DOHH2 (cell line): ENCODE measurements around the gene MEF2A.

Experiments used
- H3F3A ChIP-seq: fragments of 200-600 bp; sonication (generic), shearing (Covaris generic); 2 replicates; pipeline ENCODE4 v1.6.0; 2016; ENCODE audit warnings: antibody characterized with exemption, mild to moderate bottlenecking; ENCODE audit not compliant: control insufficient read depth, insufficient read depth
- H3K27ac ChIP-seq: fragments of 200-600 bp; sonication (generic); 2 replicates; pipeline ENCODE4 v1.5.1; 2014; ENCODE audit warnings: low read depth, mild to moderate bottlenecking, low read length, moderate library complexity
- H3K27me3 ChIP-seq: fragments of 200-600 bp; sonication (generic); 2 replicates; pipeline ENCODE4 v1.6.1; 2014; ENCODE audit warnings: mild to moderate bottlenecking, low read length, mixed read lengths; ENCODE audit not compliant: control insufficient read depth
- H3K36me3 ChIP-seq: fragments of 200-600 bp; sonication (generic); 2 replicates; pipeline ENCODE4 v1.6.1; 2014; ENCODE audit warnings: mild to moderate bottlenecking, low read length, moderate library complexity, mixed read lengths; ENCODE audit not compliant: control insufficient read depth
- H3K4me1 ChIP-seq: fragments of 200-600 bp; sonication (generic); 2 replicates; pipeline ENCODE4 v1.6.1; 2014; ENCODE audit warnings: mild to moderate bottlenecking, low read length, mixed read lengths; ENCODE audit not compliant: control insufficient read depth
- H3K4me2 ChIP-seq: fragments of 200-600 bp; sonication (generic); 2 replicates; pipeline ENCODE4 v1.6.0; 2014; ENCODE audit warnings: mild to moderate bottlenecking, low read length, moderate library complexity
- H3K4me3 ChIP-seq: fragments of 200-600 bp; sonication (generic); 2 replicates; pipeline ENCODE4 v1.5.1; 2014; ENCODE audit warnings: mild to moderate bottlenecking, low read length, mixed read lengths
- H3K79me2 ChIP-seq: fragments of 200-600 bp; sonication (generic); 2 replicates; pipeline ENCODE4 v1.6.1; 2014; ENCODE audit warnings: mild to moderate bottlenecking, low read length, mixed read lengths; ENCODE audit not compliant: control insufficient read depth
- H3K9me2 ChIP-seq: fragments of 200-600 bp; sonication (generic); replicated peaks from 2 replicates; pipeline ENCODE4 v1.6.1; 2014; ENCODE audit warnings: mild to moderate bottlenecking, low read length, mixed read lengths; ENCODE audit not compliant: control insufficient read depth
- H3K9me3 ChIP-seq: fragments of 200-600 bp; sonication (generic); 2 replicates; pipeline ENCODE4 v1.6.1; 2014; ENCODE audit warnings: antibody characterized with exemption, low read length, mixed read lengths; ENCODE audit not compliant: control insufficient read depth, insufficient read depth
- H4K20me1 ChIP-seq: fragments of 200-600 bp; sonication (generic); 2 replicates; pipeline ENCODE4 v1.6.0; 2014; ENCODE audit warnings: low read depth, mild to moderate bottlenecking, antibody characterized with exemption, low read length, moderate library complexity; ENCODE audit not compliant: control insufficient read depth, insufficient read depth
- EZH2phosphoT487 ChIP-seq: fragments of 200-600 bp; sonication (generic); IDR thresholded peaks from 2 replicates; pipeline ENCODE4 v1.6.1; 2017; ENCODE audit warnings: borderline replicate concordance, mild to moderate bottlenecking, antibody characterized with exemption, low read length, moderate library complexity, mixed read lengths
- TF ChIP-seq, protein P1 (sequence below): fragments of 200-600 bp; sonication (generic); IDR thresholded peaks from one replicate; pipeline ENCODE4 v1.5.1; 2014; ENCODE audit warnings: antibody characterized with exemption, mild to moderate bottlenecking, low read depth, low read length; ENCODE audit not compliant: poor library complexity, severe bottlenecking

Gene MEF2A

DNA sequence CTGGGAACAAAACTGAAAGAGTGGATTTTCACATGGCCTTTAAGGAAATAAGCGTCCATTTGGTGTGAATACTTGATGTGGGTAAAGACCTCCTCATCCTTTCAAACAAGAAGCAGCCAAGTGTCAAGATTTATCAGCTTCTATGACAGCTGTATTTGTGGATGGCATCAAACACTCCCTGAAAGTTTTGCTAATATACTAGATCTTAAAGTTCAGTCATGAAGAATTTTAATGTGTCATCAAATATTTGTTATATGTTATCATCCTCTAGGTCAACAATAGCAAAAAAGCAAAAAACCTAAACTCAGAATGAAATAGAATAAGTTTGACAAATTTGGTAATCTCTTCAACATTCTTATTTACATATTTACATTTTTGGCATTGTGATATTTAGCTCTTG lies 196.5 kb downstream of the MEF2A start:
- H3K27ac ChIP-seq = no peak overlapping the region
- H3K79me2 ChIP-seq = no peaks in the 10 kb centered on the region
- H4K20me1 ChIP-seq = no peaks in the 10 kb centered on the region
- no peaks in the 10 kb centered on the region for H3K9me3 ChIP-seq
- no peaks in the 10 kb centered on the region for H3F3A ChIP-seq
- H3K9me2 ChIP-seq = no peaks in the 10 kb centered on the region
- peaks cover 6% of the 10 kb centered on the region; the same call in 1 of the 2 replicates for H3K27me3 ChIP-seq
- no peaks in the 10 kb centered on the region for H3K36me3 ChIP-seq
- H3K4me3 ChIP-seq = no peak overlapping the region
- H3K4me2 ChIP-seq = no peak overlapping the region
- peaks cover 6% of the 10 kb centered on the region for H3K4me1 ChIP-seq
- no peak for TF ChIP-seq EZH2phosphoT487
- TF ChIP-seq, protein P1, sequence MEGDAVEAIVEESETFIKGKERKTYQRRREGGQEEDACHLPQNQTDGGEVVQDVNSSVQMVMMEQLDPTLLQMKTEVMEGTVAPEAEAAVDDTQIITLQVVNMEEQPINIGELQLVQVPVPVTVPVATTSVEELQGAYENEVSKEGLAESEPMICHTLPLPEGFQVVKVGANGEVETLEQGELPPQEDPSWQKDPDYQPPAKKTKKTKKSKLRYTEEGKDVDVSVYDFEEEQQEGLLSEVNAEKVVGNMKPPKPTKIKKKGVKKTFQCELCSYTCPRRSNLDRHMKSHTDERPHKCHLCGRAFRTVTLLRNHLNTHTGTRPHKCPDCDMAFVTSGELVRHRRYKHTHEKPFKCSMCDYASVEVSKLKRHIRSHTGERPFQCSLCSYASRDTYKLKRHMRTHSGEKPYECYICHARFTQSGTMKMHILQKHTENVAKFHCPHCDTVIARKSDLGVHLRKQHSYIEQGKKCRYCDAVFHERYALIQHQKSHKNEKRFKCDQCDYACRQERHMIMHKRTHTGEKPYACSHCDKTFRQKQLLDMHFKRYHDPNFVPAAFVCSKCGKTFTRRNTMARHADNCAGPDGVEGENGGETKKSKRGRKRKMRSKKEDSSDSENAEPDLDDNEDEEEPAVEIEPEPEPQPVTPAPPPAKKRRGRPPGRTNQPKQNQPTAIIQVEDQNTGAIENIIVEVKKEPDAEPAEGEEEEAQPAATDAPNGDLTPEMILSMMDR = no peak

DNA sequence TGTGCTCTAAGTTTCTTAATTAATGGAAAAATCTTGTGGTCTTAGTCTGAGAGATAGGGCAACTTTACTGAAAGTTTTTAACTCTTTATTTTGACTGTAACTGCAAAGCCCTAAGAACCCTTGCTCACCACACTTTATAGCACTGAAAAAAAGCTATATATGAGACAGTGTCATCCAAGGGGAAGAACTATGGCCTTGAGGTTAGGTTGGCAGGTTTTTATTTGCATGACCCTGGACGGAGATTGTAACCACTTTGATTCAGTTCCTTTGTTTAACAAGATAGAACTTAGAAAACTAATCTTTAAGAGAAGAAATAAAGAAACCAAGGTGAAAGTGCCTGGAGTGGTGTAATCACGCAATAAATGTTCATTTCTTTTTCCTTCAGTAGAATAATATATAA lies 198.0 kb downstream of the MEF2A start:
- Histone ChIP-seq H3K4me3 (no peak overlapping the region), H3K4me1 (peaks cover 6% of the 10 kb centered on the region), H3K27me3 (peaks cover 6% of the 10 kb centered on the region; the same call in 1 of the 2 replicates), H4K20me1 (no peaks in the 10 kb centered on the region), H3K79me2 (no peaks in the 10 kb centered on the region), H3K9me2 (no peaks in the 10 kb centered on the region), H3K27ac (no peak overlapping the region), H3F3A (no peaks in the 10 kb centered on the region), H3K36me3 (no peaks in the 10 kb centered on the region), H3K9me3 (no peaks in the 10 kb centered on the region), H3K4me2 (no peak overlapping the region)
- TF ChIP-seq, protein P1 = no peak
- no peak for TF ChIP-seq EZH2phosphoT487

DNA sequence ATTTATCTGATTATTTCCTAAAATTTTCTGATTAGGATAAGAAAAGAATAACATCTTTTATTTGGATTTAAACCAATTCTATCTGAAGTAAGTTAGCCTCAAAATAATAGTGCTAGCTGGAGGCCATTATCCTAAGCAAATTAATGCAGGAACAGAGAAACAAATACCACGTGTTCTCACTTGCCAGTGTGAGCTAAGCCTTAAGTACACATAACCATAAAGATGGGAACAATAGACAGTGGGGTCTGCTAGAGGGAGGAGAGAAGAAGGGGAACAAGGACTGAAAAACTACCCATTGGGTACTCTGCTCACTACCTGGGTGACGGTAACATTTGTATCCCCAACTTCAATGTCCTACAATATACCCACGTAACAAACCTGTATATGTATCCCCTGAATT lies 198.7 kb downstream of the MEF2A start:
- Histone ChIP-seq H3K27ac (no peak overlapping the region), H3K9me2 (no peaks in the 10 kb centered on the region), H3K4me1 (peaks cover 6% of the 10 kb centered on the region), H3K27me3 (peaks cover 6% of the 10 kb centered on the region; the same call in 1 of the 2 replicates), H3K4me3 (no peak overlapping the region), H3F3A (no peaks in the 10 kb centered on the region), H3K36me3 (no peaks in the 10 kb centered on the region), H3K4me2 (no peak overlapping the region), H4K20me1 (no peaks in the 10 kb centered on the region), H3K9me3 (no peaks in the 10 kb centered on the region), H3K79me2 (no peaks in the 10 kb centered on the region)
- TF ChIP-seq, protein P1 = no peak
- TF ChIP-seq EZH2phosphoT487 = no peak
